NCI-H748 (cell line): ENCODE results near the gene A1CF.

Experiments
- DNase-seq: peaks from one replicate; lab custom pipeline; 2025; ENCODE audit not compliant: unreplicated experiment; lab: John Stamatoyannopoulos, UW

Gene A1CF

GRCh38 chr10:50862719-50863118 is 22.7 kb downstream of the A1CF start:
- no peak for DNase-seq

GRCh38 chr10:50861370-50861769 is 24.1 kb downstream of the A1CF start:
- no peak for DNase-seq

- DNase-seq = no peak
Measured at GRCh38 chr10:50857579-50857978, 27.8 kb downstream of the A1CF start.

- no peak for DNase-seq
Measured at GRCh38 chr10:50855461-50855860, 30.0 kb downstream of the A1CF start.

- DNase-seq = no peak
Measured at GRCh38 chr10:50855015-50855414, 30.4 kb downstream of the A1CF start.

- no peak for DNase-seq
Measured at GRCh38 chr10:50853557-50853956, 31.9 kb downstream of the A1CF start.

- DNase-seq = no peak
Measured at GRCh38 chr10:50851884-50852671, 33.3 kb downstream of the A1CF start.

GRCh38 chr10:50850578-50851230 is 34.7 kb downstream of the A1CF start:
- DNase-seq = no peak

GRCh38 chr10:50846753-50847152 is 38.7 kb downstream of the A1CF start:
- no peak for DNase-seq

GRCh38 chr10:50837095-50837494 is 48.3 kb downstream of the A1CF start:
- no peak for DNase-seq

GRCh38 chr10:50832171-50832751 is 53.2 kb downstream of the A1CF start:
- no peak for DNase-seq

- no peak for DNase-seq
Measured at GRCh38 chr10:50830066-50830465, 55.4 kb downstream of the A1CF start.

GRCh38 chr10:50824782-50825181 is 60.6 kb downstream of the A1CF start:
- no peak for DNase-seq

- DNase-seq = no peak
Measured at GRCh38 chr10:50823789-50824188, 61.6 kb downstream of the A1CF start.

GRCh38 chr10:50809596-50809995 is 75.8 kb downstream of the A1CF start:
- DNase-seq = no peak

GRCh38 chr10:50807851-50808776 is 77.3 kb downstream of the A1CF start:
- DNase-seq = peak; percentile 10

GRCh38 chr10:50805981-50806622 is 79.3 kb downstream of the A1CF start:
- DNase-seq = no peak

GRCh38 chr10:50799595-50799994 is 85.8 kb downstream of the A1CF start:
- DNase-seq = no peak

- no peak for DNase-seq
Measured at GRCh38 chr10:50798297-50798696, 87.1 kb downstream of the A1CF start.

- no peak for DNase-seq
Measured at GRCh38 chr10:50796693-50797092, 88.7 kb downstream of the A1CF start.

GRCh38 chr10:50794490-50794889 is 90.9 kb downstream of the A1CF start:
- DNase-seq = no peak
